Endodermal cell (in vitro differentiated cells): ENCODE measurements around the gene ROBO1. TPM values are rescaled to one million over a fixed set of nuclear protein-coding genes. Genes with fewer than 3 reads are reported as not detected.

Experiments used
- DNase-seq: peaks from one replicate; pipeline ENCODE4 v3.0.0-alpha.2; 2017
- H3K27ac ChIP-seq: 2 replicates; pipeline ENCODE4 v1.5.1; 2013; ENCODE audit warnings: mild to moderate bottlenecking, low read depth, low read length, moderate library complexity
- H3K27me3 ChIP-seq: 2 replicates; pipeline ENCODE4 v1.6.1; 2013; ENCODE audit warnings: mild to moderate bottlenecking, low read length, moderate library complexity; ENCODE audit not compliant: insufficient read depth, control insufficient read depth, poor library complexity, severe bottlenecking
- H3K36me3 ChIP-seq: 2 replicates; pipeline ENCODE4 v1.7.0; 2013; ENCODE audit warnings: mild to moderate bottlenecking, low read length, moderate library complexity; ENCODE audit not compliant: control insufficient read depth, insufficient read depth
- H3K4me1 ChIP-seq: one replicate; pipeline ENCODE4 v1.7.0; 2013; ENCODE audit warnings: low read length; ENCODE audit not compliant: control insufficient read depth, insufficient read depth
- H3K4me3 ChIP-seq: 2 replicates; pipeline ENCODE4 v1.5.1; 2013; ENCODE audit warnings: mild to moderate bottlenecking, low read length, moderate library complexity
- H3K9ac ChIP-seq: 2 replicates; pipeline ENCODE4 v1.6.1; 2013; ENCODE audit warnings: mild to moderate bottlenecking, low read length, moderate library complexity; ENCODE audit not compliant: poor library complexity, severe bottlenecking; ENCODE audit errors: extremely low read depth
- H3K9me3 ChIP-seq: 2 replicates; pipeline ENCODE4 v1.6.1; 2013; ENCODE audit warnings: mild to moderate bottlenecking, low read length, moderate library complexity; ENCODE audit not compliant: control insufficient read depth
- H3K27ac Mint-ChIP-seq: 2 replicates; pipeline ENCODE4 v1.8.0; 2020; ENCODE audit warnings: mixed read lengths
- H3K27me3 Mint-ChIP-seq: 2 replicates; pipeline ENCODE4 v1.8.0; 2021; ENCODE audit warnings: mild to moderate bottlenecking, mixed read lengths; ENCODE audit not compliant: insufficient read depth
- H3K36me3 Mint-ChIP-seq: 2 replicates; pipeline ENCODE4 v1.8.0; 2020; ENCODE audit warnings: low read depth, mixed read lengths
- H3K4me1 Mint-ChIP-seq: 2 replicates; pipeline ENCODE4 v1.8.0; 2020; ENCODE audit warnings: mixed read lengths
- H3K4me3 Mint-ChIP-seq: 2 replicates; pipeline ENCODE4 v1.8.0; 2020; ENCODE audit warnings: mild to moderate bottlenecking, moderate library complexity, mixed read lengths
- H3K9me3 Mint-ChIP-seq: 2 replicates; pipeline ENCODE4 v1.8.0; 2020; ENCODE audit warnings: mild to moderate bottlenecking, mixed read lengths
- WGBS, 2 experiments: methylation state at CpG; one replicate each; pipeline versions ENCODE4 v1.1.5 to v1.1.7; 2013; ENCODE audit warnings: missing lambda C conversion rate in 2 of 2, mixed read lengths in 1 of 2; ENCODE audit not compliant: insufficient coverage in 1 of 2, insufficient read length in 1 of 2; 5-methylcytosine and 5-hydroxymethylcytosine counted together
- total RNA-seq, 2 donors: library from RNA; stranded (reverse); fragmentation: NEBNext Ultra II Directional in 1 of 2; extraction: Animal tissue kit (Norgen Biotek cat#: 25700) in 1 of 2; gene quantifications; 2 replicates in 1 of 2; 3 replicates in 1 of 2; pipeline ENCODE4 v1.2.1, GENCODE V29; 2021
- TF ChIP-seq, protein P1 (sequence below): fragments of 200-600 bp; sonication (generic); conservative IDR thresholded peaks from 2 replicates; pipeline ENCODE4 v1.5.0; 2021; ENCODE audit warnings: antibody characterized with exemption, mild to moderate bottlenecking

ROBO1 gene
- total RNA-seq, 2 donors from 2014 or later: 74.8 to 75.9 TPM

DNA sequence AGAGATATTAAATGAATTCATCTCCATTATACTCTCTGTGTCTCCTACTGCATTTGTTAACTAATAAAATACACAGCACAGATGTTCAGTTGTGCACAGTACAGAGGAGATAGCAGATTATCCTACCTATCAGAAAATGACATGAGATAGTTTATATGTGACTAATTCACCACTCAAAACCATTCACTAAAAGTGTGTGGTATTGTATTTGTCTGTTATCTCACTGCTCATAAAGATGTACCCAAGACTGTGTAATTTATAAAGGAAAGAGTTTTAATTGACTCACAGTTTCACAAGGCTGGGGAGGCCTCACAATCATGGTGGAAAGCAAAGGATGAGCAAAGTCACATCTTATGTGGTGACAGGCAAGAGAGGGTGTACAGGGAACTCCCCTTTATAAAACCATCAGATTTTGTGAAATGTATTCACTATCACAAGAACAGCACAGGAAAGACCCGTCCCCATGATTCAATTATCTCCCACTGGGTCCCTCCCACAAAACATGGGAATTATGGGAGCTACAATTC lies 936.3 kb downstream of the ROBO1 start:
- TF ChIP-seq, protein P1, sequence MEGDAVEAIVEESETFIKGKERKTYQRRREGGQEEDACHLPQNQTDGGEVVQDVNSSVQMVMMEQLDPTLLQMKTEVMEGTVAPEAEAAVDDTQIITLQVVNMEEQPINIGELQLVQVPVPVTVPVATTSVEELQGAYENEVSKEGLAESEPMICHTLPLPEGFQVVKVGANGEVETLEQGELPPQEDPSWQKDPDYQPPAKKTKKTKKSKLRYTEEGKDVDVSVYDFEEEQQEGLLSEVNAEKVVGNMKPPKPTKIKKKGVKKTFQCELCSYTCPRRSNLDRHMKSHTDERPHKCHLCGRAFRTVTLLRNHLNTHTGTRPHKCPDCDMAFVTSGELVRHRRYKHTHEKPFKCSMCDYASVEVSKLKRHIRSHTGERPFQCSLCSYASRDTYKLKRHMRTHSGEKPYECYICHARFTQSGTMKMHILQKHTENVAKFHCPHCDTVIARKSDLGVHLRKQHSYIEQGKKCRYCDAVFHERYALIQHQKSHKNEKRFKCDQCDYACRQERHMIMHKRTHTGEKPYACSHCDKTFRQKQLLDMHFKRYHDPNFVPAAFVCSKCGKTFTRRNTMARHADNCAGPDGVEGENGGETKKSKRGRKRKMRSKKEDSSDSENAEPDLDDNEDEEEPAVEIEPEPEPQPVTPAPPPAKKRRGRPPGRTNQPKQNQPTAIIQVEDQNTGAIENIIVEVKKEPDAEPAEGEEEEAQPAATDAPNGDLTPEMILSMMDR: no peak
- H3K4me1 Mint-ChIP-seq: no peaks in the 10 kb centered on the region
- no peak overlapping the region for H3K9ac ChIP-seq

DNA sequence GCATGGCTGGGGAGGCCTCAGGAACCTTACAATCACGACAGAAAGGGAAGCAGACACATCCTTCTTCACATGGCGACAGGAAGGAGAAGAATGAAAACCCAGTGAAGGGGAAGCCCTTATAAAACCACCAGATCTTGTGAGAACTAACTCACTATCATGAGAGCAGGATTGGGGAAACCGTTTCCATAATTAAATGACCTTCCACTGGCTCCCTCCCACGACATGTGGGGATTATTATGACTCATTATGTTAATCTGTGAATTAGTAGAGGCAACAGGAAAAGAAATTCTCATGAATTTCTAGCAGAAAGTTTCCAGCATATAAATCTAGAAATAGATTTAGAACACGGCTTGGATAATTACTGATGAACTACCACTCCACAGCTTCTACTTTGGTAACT lies 937.3 kb downstream of the ROBO1 start:
- TF ChIP-seq, protein P1: no peak
- Mint-ChIP-seq H3K27me3 (no peaks in the 10 kb centered on the region), H3K27ac (no peak overlapping the region), H3K4me1 (no peaks in the 10 kb centered on the region), H3K4me3 (no peak overlapping the region), H3K36me3 (peaks cover 3% of the 10 kb centered on the region), H3K9me3 (no peaks in the 10 kb centered on the region)
- Histone ChIP-seq H3K9ac (no peak overlapping the region), H3K36me3 (no peaks in the 10 kb centered on the region), H3K27ac (no peak overlapping the region), H3K4me1 (no peaks in the 10 kb centered on the region), H3K9me3 (peaks cover 9% of the 10 kb centered on the region), H3K4me3 (no peak overlapping the region), H3K27me3 (no peaks in the 10 kb centered on the region)
- DNase-seq: no peak
- 89 to 94% methylated on average over 4 to 5 of the region's 5 CpGs for WGBS, 2 experiments

More for the DNA sequence above, 936.3 kb downstream of the ROBO1 start:
- Mint-ChIP-seq H3K27ac (no peak overlapping the region), H3K4me3 (no peak overlapping the region), H3K27me3 (no peaks in the 10 kb centered on the region), H3K36me3 (peaks cover 3% of the 10 kb centered on the region), H3K9me3 (no peaks in the 10 kb centered on the region)
- DNase-seq: no peak
- no peaks in the 10 kb centered on the region for H3K36me3 ChIP-seq
- H3K27me3 ChIP-seq: no peaks in the 10 kb centered on the region
- WGBS, 2 experiments: 91% methylated on average over 1 of the region's 1 CpG; no CpG with 5 or more reads in 1 of the 2 experiments
- H3K27ac ChIP-seq: no peak overlapping the region
- H3K4me3 ChIP-seq: no peak overlapping the region
- H3K9me3 ChIP-seq: peaks cover 9% of the 10 kb centered on the region
- no peaks in the 10 kb centered on the region for H3K4me1 ChIP-seq

DNA sequence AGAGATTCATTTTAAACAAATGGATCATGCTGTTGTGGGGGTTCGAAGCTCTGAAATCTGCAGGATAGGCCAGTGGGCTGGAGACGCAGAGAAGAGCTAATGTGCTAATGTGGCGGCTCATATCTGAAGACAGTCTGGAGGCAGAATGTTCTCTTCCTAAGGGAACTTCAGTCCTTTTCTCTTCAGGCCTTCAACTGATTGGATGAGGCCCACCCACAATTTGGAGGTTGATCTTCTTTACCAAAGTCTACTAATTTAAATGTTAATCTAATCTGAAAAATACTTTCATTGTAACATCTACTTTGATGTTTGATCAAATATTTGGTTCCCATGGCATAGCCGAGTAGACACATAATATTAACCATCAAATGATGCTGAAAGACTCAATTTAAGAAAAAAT lies 940.2 kb downstream of the ROBO1 start:
- Histone ChIP-seq H3K9ac (no peak overlapping the region), H3K27me3 (no peaks in the 10 kb centered on the region), H3K36me3 (no peaks in the 10 kb centered on the region), H3K4me3 (no peak overlapping the region), H3K27ac (no peak overlapping the region), H3K9me3 (peaks cover 9% of the 10 kb centered on the region), H3K4me1 (no peaks in the 10 kb centered on the region)
- Mint-ChIP-seq H3K36me3 (peaks cover 3% of the 10 kb centered on the region), H3K27me3 (no peaks in the 10 kb centered on the region), H3K27ac (no peak overlapping the region), H3K9me3 (no peaks in the 10 kb centered on the region), H3K4me1 (peaks cover 10% of the 10 kb centered on the region), H3K4me3 (no peak overlapping the region)
- WGBS, 2 experiments: 86 to 97% methylated on average over 1 to 4 of the region's 4 CpGs
- TF ChIP-seq, protein P1: no peak
- no peak for DNase-seq
